Activated CD8-positive, alpha-beta memory T cell treated with anti-CD3 and anti-CD28 coated beads, Interleukin-2, amount 10 ng/mL, durations not matched to agents 7 days and 5 days (primary cell): ENCODE measurements around the gene CACNA2D3. TPM values are rescaled to one million over a fixed set of nuclear protein-coding genes. Genes with fewer than 3 reads are reported as not detected.

Source experiments
- ATAC-seq: fragments of 150-1000 bp; cut with Tn5 transposase; one replicate; pipeline ENCODE4 v1.10.0; 2021; ENCODE audit warnings: moderate library complexity
- CTCF ChIA-PET: fragments of 350-600 bp; sonication (Branson Sonifier 250); formaldehyde crosslinking; loops from one replicate; lab custom pipeline; 2021; ENCODE audit warnings: antibody characterized with exemption; lab: Charles Lee
- DNase-seq: peaks from one replicate; pipeline ENCODE4 v3.0.0-alpha.2; 2020
- H3K27ac Mint-ChIP-seq: one replicate; pipeline ENCODE4 v1.8.0; 2021; ENCODE audit warnings: mild to moderate bottlenecking, mixed read lengths
- H3K27me3 Mint-ChIP-seq: one replicate; pipeline ENCODE4 v1.8.0; 2021; ENCODE audit warnings: mixed read lengths
- H3K36me3 Mint-ChIP-seq: one replicate; pipeline ENCODE4 v1.8.0; 2021; ENCODE audit warnings: mild to moderate bottlenecking, mixed read lengths
- H3K4me1 Mint-ChIP-seq: one replicate; pipeline ENCODE4 v1.8.0; 2021; ENCODE audit warnings: mixed read lengths
- H3K4me3 Mint-ChIP-seq: one replicate; pipeline ENCODE4 v1.8.0; 2021; ENCODE audit warnings: mild to moderate bottlenecking, moderate library complexity, mixed read lengths
- H3K9me3 Mint-ChIP-seq: one replicate; pipeline ENCODE4 v1.8.0; 2022; ENCODE audit warnings: low read depth, mixed read lengths
- total RNA-seq, 2 experiments: library from RNA; stranded (reverse); gene quantifications; one replicate each; pipeline ENCODE4 v1.2.3, GENCODE V29; 2021

The CACNA2D3 gene
- total RNA-seq, 2 experiments from 2014 or later = not detected

DNA sequence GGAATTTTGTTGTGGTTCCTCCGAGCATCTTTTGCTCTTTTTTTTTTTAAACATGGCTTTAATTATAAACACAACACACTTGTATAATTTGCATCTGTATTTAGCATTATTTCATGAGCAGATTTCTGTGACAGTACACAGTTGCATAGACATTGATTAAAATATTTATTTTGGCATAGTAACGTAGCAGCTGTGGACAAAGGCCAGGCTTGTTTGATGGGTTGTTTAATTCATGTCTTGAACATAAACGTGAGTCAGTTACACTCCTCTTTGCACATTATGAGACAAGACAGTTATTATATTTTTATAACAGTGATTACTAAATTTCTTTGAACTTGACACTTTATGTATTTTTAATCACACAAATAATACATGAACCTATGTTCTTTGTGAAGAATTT is 182.5 kb downstream of the CACNA2D3 start:
- Mint-ChIP-seq H3K27ac (no peak overlapping the region), H3K4me3 (no peak overlapping the region), H3K27me3 (no peaks in the 10 kb centered on the region), H3K4me1 (no peaks in the 10 kb centered on the region), H3K9me3 (no peaks in the 10 kb centered on the region), H3K36me3 (no peaks in the 10 kb centered on the region)
- DNase-seq (no peak), ATAC-seq (no peak)
- CTCF ChIA-PET = no interaction called here

DNA sequence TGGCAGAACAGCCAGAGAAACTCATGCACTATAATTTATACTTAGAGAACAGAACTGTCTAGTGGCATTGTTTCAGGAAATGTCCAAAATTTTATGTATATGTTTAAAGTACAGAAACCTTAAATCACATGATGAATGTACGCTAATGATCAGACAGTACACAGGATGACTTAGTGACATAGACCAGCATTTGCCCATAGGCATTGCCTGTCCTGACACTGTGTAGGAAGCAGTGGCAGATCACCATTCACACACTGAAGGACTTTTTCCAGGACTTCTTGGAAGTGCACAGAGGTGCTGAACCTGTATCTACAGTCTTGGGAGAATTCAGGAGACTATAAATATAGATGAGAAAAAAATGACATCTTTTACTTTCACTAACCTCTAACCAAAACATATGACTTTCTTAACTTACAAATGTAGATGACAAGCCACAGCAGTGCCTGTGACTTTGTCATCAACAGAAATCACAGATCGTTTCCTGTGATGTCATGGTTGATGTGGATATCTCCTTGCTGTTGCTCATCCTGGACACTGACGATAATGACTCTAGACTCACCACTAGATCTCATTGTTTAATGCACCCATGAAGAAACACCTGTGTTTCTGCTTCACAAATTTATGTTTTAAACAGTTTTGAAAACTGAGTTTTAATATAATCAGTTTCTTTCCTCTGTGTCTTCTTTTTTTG is 183.2 kb downstream of the CACNA2D3 start:
- Mint-ChIP-seq H3K36me3 (no peaks in the 10 kb centered on the region), H3K9me3 (no peaks in the 10 kb centered on the region), H3K4me3 (no peak overlapping the region), H3K4me1 (no peaks in the 10 kb centered on the region), H3K27ac (no peak overlapping the region), H3K27me3 (no peaks in the 10 kb centered on the region)
- DNase-seq (no peak), ATAC-seq (no peak)
- CTCF ChIA-PET = no interaction called here

DNA sequence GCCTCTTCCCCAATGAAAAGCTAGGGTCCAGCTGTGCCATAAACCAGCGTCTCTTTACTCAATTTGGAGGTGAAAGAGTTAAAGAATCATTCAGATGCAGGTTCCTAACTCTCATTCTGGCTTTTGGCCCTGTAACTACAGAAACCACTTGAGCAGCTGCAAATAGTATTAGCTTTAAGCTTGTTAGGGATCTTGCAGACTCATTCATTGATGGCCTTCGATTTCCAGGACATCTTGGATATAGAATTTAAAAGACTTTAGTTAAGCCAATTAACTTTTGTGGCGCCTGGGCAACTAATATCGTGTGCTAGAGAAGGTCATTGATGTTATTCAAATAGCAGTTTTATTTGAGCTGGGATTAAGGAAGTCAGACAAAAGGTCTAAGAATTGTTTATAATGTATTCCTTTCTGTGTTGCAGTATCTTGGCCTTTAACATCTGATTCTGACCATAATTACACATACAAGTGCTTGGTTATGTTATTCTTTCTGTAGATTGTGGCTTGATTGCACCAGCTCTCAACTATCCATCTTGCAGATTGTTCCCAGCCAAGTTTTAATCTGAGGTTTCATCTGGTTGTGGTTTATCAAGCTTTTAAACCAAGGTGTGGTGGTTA is 185.3 kb downstream of the CACNA2D3 start:
- no peak for DNase-seq
- CTCF ChIA-PET = no interaction called here
- Mint-ChIP-seq H3K36me3 (no peaks in the 10 kb centered on the region), H3K4me3 (no peak overlapping the region), H3K27me3 (no peaks in the 10 kb centered on the region), H3K4me1 (no peaks in the 10 kb centered on the region), H3K27ac (no peak overlapping the region), H3K9me3 (no peaks in the 10 kb centered on the region)
- no peak for ATAC-seq

DNA sequence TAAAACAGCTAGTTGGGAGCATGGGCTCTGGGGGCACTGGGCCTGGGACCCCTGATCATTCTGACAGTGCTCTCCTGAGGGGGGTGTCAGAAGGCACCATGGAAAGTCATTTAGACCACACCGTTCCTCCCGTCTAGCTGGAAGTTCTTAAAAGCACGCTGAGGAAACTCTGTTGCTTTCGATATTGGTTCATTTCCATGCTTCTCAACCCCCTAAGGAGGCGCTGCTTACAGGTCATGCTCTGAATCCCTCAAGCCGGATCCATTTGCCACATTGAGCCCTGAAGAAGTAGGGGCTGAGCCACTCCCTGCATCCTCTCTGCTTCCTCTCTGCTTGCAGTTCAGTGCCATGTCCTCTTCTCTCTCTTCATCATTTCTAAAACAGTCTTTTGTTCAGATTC is 187.2 kb downstream of the CACNA2D3 start:
- Mint-ChIP-seq H3K36me3 (no peaks in the 10 kb centered on the region), H3K27ac (no peak overlapping the region), H3K4me3 (no peak overlapping the region), H3K9me3 (no peaks in the 10 kb centered on the region), H3K4me1 (no peaks in the 10 kb centered on the region), H3K27me3 (no peaks in the 10 kb centered on the region)
- ATAC-seq (no peak), DNase-seq (no peak)
- CTCF ChIA-PET = no interaction called here

DNA sequence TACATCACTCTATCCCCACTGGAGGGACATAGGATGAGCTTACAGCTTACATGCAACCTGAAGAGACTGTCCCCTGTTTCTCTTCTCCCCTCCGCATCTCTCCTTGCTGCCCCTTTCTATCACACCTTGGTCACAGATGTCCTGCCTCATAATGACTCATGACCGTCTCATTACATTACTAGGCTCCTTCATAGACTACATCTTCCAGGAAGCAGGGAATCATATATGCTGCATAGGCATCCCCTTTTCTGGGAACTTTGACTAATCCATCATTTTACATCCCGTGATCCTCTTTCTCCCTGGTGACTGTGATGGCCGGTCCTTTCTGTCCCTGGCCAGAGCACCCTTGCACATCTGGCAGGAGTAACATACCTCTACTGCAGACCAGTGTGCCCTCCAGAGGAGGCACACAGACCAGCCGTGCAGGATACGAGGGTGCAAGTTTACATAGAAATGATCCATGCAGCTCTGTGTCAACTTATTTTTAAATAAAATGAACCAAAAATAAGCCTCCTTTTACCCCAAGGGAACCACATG is 188.9 kb downstream of the CACNA2D3 start:
- Mint-ChIP-seq H3K4me3 (no peak overlapping the region), H3K4me1 (no peaks in the 10 kb centered on the region), H3K9me3 (no peaks in the 10 kb centered on the region), H3K27me3 (no peaks in the 10 kb centered on the region), H3K27ac (no peak overlapping the region), H3K36me3 (no peaks in the 10 kb centered on the region)
- DNase-seq = no peak
- CTCF ChIA-PET = no interaction called here
- no peak for ATAC-seq

DNA sequence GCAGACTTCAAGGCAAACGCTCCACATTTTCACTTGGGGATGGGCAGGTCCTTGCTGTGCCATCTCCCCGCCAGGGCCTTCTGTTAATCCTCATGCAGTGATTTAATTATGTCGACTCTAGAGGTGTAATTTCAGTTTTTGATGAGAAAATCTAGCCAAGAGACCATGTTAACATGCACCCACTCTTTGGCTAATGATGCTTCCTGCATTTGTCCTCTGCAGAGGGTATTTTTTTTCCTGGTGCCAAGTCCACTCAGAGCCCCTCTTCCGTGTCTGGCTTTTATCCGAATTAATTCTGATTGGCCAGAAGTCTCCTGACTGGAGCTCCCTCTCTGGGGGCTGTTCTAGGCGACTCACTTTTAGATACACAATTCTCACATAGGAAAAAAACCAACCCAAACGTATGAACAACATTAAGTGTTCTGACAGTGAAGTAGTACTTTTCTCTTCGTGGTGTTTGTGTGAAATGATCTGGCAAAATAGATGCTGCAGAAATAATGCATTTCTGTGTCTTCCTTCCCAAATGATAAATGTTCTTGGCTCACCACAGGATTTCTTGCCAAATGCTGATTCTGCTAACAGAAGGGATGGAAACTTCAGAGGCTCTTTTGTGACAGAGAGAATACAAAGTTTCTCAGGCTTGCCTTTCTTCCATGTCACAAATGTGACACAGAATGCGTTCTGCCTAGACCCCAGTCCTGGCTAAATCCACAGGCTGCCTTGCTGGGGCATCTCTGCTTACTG is 190.0 kb downstream of the CACNA2D3 start:
- CTCF ChIA-PET = no interaction called here
- Mint-ChIP-seq H3K4me3 (no peak overlapping the region), H3K36me3 (no peaks in the 10 kb centered on the region), H3K27ac (no peak overlapping the region), H3K9me3 (no peaks in the 10 kb centered on the region), H3K4me1 (no peaks in the 10 kb centered on the region), H3K27me3 (no peaks in the 10 kb centered on the region)
- DNase-seq (no peak), ATAC-seq (no peak)

DNA sequence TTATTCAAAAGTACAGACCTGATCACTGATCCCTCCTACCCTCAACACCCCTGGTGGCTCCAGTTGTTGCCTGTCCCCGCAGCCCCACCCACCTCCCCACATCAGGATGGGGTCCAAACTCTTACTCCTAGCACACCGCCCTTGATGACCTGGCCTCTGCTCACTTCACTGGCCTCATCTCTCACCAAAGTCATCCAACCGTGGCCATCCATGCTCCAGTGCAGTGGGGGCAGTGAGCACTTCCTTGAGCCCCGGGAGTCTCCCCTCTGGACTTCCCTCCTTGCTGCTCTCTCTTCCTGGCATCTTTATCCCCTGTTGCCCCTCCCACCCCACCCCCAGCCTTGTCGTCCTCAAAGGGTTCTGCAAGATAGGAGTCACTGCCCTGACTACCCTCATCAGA is 191.1 kb downstream of the CACNA2D3 start:
- H3K4me3 Mint-ChIP-seq = no peak overlapping the region
- no peak overlapping the region for H3K27ac Mint-ChIP-seq
- no peaks in the 10 kb centered on the region for H3K36me3 Mint-ChIP-seq
- H3K27me3 Mint-ChIP-seq = no peaks in the 10 kb centered on the region
- CTCF ChIA-PET = no interaction called here
- no peaks in the 10 kb centered on the region for H3K4me1 Mint-ChIP-seq
- no peak for DNase-seq
- H3K9me3 Mint-ChIP-seq = no peaks in the 10 kb centered on the region
- ATAC-seq = no peak

DNA sequence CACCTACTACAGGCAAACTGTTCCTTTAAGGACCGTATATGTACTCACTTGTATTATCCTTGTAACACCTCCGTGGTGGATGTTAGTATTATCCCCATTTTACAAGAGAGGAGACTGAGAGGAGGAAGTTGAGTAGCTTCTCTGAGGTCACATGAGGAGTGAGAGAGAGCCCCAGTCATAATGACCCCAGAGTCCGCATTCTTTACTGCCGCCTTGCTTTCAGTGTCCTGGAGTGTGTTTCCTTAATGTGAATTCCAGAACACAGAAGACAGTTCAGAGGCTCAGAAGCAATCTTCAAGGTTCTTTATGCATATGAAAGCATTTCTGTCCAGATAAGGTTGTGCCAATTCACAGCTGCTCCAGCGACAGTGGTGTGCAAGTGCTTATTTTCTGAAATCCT is 199.2 kb downstream of the CACNA2D3 start:
- ATAC-seq = no peak
- no peaks in the 10 kb centered on the region for H3K36me3 Mint-ChIP-seq
- no peaks in the 10 kb centered on the region for H3K27me3 Mint-ChIP-seq
- H3K27ac Mint-ChIP-seq = no peak overlapping the region
- no peaks in the 10 kb centered on the region for H3K9me3 Mint-ChIP-seq
- H3K4me3 Mint-ChIP-seq = no peak overlapping the region
- no peak for DNase-seq
- H3K4me1 Mint-ChIP-seq = no peaks in the 10 kb centered on the region
- CTCF ChIA-PET = no interaction called here

DNA sequence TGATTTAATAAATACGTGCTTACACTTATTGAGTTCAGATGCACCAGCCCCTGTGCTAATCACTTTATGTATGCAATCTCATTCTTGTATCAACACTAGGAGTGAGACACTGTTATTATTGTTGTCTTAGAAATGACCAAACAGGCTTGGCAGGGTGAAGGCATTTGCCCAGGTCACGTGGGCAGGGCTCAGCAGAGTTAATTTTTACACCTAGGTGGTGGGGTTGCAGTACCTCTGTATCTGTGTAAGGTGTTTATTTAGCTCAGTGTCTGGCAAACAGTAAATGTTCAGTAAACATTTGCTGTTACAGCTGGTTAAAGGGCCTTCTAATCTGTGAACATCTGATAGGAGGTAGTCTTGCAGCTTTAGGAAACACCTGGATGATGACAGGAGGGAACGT is 200.0 kb downstream of the CACNA2D3 start:
- no peak for DNase-seq
- CTCF ChIA-PET = no interaction called here
- H3K27me3 Mint-ChIP-seq = no peaks in the 10 kb centered on the region

DNA sequence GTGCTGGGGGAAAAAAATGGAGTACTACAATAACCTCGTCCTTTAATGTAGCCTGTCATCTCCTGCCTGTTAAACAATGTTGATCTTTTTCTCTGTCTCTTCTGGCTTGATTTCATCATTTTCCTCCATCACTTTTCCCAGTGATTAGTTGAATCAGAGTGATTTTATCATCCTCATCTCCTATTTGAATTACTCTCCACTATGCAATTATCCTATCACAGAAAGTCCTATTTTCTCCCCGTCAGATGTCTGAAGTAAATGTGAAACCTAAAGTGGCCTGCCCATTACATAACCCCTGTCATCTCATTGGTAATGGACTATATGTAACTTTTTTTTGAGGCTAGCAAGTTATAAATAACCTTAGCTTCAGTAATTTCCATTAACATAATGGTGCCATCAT is 201.8 kb downstream of the CACNA2D3 start:
- DNase-seq = no peak
- no peak for ATAC-seq
- H3K27me3 Mint-ChIP-seq = no peaks in the 10 kb centered on the region
- H3K9me3 Mint-ChIP-seq = no peaks in the 10 kb centered on the region
- H3K4me1 Mint-ChIP-seq = no peaks in the 10 kb centered on the region
- H3K36me3 Mint-ChIP-seq = no peaks in the 10 kb centered on the region
- no peak overlapping the region for H3K4me3 Mint-ChIP-seq
- no peak overlapping the region for H3K27ac Mint-ChIP-seq
- CTCF ChIA-PET = no interaction called here

More for the DNA sequence above, 200.0 kb downstream of the CACNA2D3 start:
- no peaks in the 10 kb centered on the region for H3K4me1 Mint-ChIP-seq
- no peak overlapping the region for H3K4me3 Mint-ChIP-seq
- no peak overlapping the region for H3K27ac Mint-ChIP-seq
- no peaks in the 10 kb centered on the region for H3K9me3 Mint-ChIP-seq
- H3K36me3 Mint-ChIP-seq = no peaks in the 10 kb centered on the region
- no peak for ATAC-seq

DNA sequence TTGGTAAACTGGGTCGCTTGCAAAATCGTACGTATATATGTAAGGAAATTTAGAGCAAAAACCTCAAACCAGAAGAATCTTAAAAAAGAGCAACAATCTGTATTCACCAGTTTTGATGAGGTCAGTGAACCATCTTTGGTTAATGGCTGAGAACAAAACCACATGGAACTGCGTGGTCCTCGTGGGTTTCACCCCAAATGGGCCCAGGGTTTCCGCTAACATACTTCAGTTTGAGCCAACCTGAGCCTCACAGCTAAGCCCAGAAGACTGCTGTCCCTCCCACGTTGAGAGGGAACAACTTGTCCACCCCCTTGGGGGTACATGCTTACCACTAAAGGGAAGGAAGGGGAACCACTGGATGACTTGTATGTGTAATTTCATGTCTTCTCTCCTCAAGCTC is 204.6 kb downstream of the CACNA2D3 start:
- H3K36me3 Mint-ChIP-seq = no peaks in the 10 kb centered on the region
- no peaks in the 10 kb centered on the region for H3K4me1 Mint-ChIP-seq
- H3K4me3 Mint-ChIP-seq = no peak overlapping the region
- ATAC-seq = no peak
- no peak for DNase-seq
- no peaks in the 10 kb centered on the region for H3K27me3 Mint-ChIP-seq
- H3K9me3 Mint-ChIP-seq = no peaks in the 10 kb centered on the region
- CTCF ChIA-PET = no interaction called here
- H3K27ac Mint-ChIP-seq = no peak overlapping the region

DNA sequence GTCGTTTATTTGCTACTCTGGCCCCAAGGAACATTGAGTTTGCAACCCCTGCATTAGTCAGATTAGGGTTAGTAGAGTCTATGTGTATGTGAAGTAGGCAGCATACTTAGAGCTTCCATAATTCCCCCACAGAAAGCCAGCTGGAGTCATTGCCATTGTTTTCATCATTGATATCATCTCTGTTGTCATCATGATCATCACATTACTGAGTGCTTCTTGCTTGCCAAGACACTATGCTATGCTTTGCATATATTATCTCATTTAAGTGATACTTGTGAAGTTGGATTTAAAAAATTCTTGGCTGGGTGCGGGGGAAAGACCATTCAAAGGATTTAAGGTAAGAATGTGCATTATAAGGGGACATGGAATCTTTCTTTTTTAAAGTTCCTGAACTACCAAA is 209.0 kb downstream of the CACNA2D3 start:
- no peaks in the 10 kb centered on the region for H3K9me3 Mint-ChIP-seq

DNA sequence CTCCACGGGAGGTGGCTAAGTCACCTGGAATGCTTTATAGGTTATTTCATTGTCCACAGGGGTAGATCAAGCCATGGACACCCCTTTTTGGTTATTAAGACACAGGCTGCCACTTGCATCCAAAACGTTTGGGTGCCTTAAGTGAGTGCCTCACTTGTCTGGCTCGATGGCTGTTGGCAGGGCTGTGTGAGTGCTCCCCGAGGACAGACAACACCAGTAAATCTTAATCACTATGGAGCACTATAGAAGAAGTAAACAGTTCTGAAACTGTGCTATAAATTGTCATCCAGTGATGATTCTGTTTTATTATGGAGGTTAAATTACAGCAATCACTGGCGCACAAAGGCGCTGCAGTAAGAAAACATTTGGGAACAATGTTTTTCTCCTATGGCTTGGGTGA is 215.5 kb downstream of the CACNA2D3 start:
- H3K4me3 Mint-ChIP-seq = no peak overlapping the region
- H3K27ac Mint-ChIP-seq = no peak overlapping the region
- no peaks in the 10 kb centered on the region for H3K9me3 Mint-ChIP-seq
- no peaks in the 10 kb centered on the region for H3K36me3 Mint-ChIP-seq
- ATAC-seq (no peak), DNase-seq (no peak)
- CTCF ChIA-PET = no interaction called here
- peaks cover 4% of the 10 kb centered on the region for H3K27me3 Mint-ChIP-seq
- H3K4me1 Mint-ChIP-seq = no peaks in the 10 kb centered on the region

More for the DNA sequence above, 209.0 kb downstream of the CACNA2D3 start:
- no peak overlapping the region for H3K27ac Mint-ChIP-seq
- DNase-seq = no peak
- no peak for ATAC-seq
- no peaks in the 10 kb centered on the region for H3K27me3 Mint-ChIP-seq
- H3K4me3 Mint-ChIP-seq = no peak overlapping the region
- no peaks in the 10 kb centered on the region for H3K36me3 Mint-ChIP-seq
- H3K4me1 Mint-ChIP-seq = no peaks in the 10 kb centered on the region
- CTCF ChIA-PET = no interaction called here

DNA sequence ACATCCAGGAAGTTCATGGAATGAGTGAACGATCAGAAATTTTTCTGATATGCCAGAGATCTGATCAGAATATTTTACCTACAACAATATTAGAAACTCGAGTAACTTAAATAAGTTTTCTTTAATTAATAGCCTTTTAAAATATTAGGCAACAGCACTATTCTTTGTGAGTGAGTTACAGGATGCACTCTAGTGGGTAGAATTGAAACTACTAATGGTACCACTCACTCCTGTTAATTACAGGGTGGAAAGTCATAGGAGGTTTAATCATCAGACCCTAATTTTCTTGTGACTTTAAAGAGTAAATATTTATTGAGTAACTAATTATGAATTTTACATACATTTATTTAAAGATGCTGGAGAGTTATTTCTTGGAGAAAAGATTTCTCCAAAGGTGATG is 217.3 kb downstream of the CACNA2D3 start:
- DNase-seq (no peak), ATAC-seq (no peak)
- CTCF ChIA-PET = no interaction called here
- Mint-ChIP-seq H3K36me3 (no peaks in the 10 kb centered on the region), H3K9me3 (no peaks in the 10 kb centered on the region), H3K4me3 (no peak overlapping the region), H3K27me3 (peaks cover 4% of the 10 kb centered on the region), H3K27ac (no peak overlapping the region), H3K4me1 (no peaks in the 10 kb centered on the region)
